Measurements from ENCODE around the gene MMP25.

Gene MMP25

GRCh38 chr16:3094289-3095027, 48.1 kb downstream of the MMP25 start:
- no peak for DNase-seq (ENCODE audit: low read depth)

- DNase-seq (ENCODE audit: low read depth): no peak
These were observed 49.5 kb downstream of the MMP25 start for GRCh38 chr16:3095869-3096268.

- no peak for DNase-seq (ENCODE audit: low read depth)
These were observed 50.0 kb downstream of the MMP25 start for GRCh38 chr16:3096362-3096761.

GRCh38 chr16:3097266-3097665, 50.9 kb downstream of the MMP25 start:
- DNase-seq (ENCODE audit: low read depth): no peak

- DNase-seq (ENCODE audit: low read depth): no peak
These were observed 52.4 kb downstream of the MMP25 start, which contains the start of gene ZSCAN10 for GRCh38 chr16:3098459-3099394. ZSCAN10 (minus strand) TSS chr16:3099294; CDS start chr16:3092937, 6,357 bp downstream.

GRCh38 chr16:3099395-3099731, 53.0 kb downstream of the MMP25 start:
- no peak for DNase-seq (ENCODE audit: low read depth)

- DNase-seq (ENCODE audit: low read depth): peak; percentile 91
These were observed 53.6 kb downstream of the MMP25 start for GRCh38 chr16:3099732-3100499.

- DNase-seq (ENCODE audit: low read depth): no peak
These were observed 54.9 kb downstream of the MMP25 start for GRCh38 chr16:3101018-3101840.

GRCh38 chr16:3101841-3102470, 55.6 kb downstream of the MMP25 start:
- no peak for DNase-seq (ENCODE audit: low read depth)

GRCh38 chr16:3106205-3106928, 60.0 kb downstream of the MMP25 start:
- peak; percentile 79 for DNase-seq (ENCODE audit: low read depth)
